OCI-LY7 (cell line): ENCODE data around the gene MARCHF4. TPM values are rescaled to one million over a fixed set of nuclear protein-coding genes. Genes with fewer than 3 reads are reported as not detected.

Source experiments
- BruUV-seq: library from RNA; stranded (reverse); fragments of 400-500 nt; replicated peaks from 2 replicates; lab custom pipeline; 2021; lab: Mats Ljungman, UMichigan
- CTCF ChIA-PET: fragments of 300-600 bp; sonication (Branson Sonifier 250); formaldehyde crosslinking; loops from one replicate; lab custom pipeline; 2022; ENCODE audit warnings: antibody characterized with exemption; ENCODE audit not compliant: unreplicated experiment; lab: Charles Lee
- POLR2A ChIA-PET: fragments of 300-600 bp; sonication (Branson Sonifier 250); formaldehyde crosslinking; loops from one replicate; lab custom pipeline; 2022; ENCODE audit warnings: antibody characterized with exemption; lab: Charles Lee
- DNase-seq: peaks from one replicate; pipeline ENCODE4 v3.0.0-alpha.2; 2015; ENCODE audit warnings: low spot score
- H2AFZ ChIP-seq: fragments of 200-600 bp; sonication (generic), shearing (Covaris generic); 2 replicates; pipeline ENCODE4 v1.6.1; 2014; ENCODE audit warnings: mild to moderate bottlenecking, antibody characterized with exemption, low read length, moderate library complexity
- H3K27ac ChIP-seq: fragments of 200-600 bp; sonication (generic); 2 replicates; pipeline ENCODE4 v1.5.1; 2014; ENCODE audit warnings: mixed run types, low read depth, mild to moderate bottlenecking, moderate library complexity, low read length, inconsistent platforms; ENCODE audit not compliant: poor library complexity, severe bottlenecking
- H3K36me3 ChIP-seq: fragments of 200-600 bp; sonication (generic); 2 replicates; pipeline ENCODE4 v1.6.1; 2014; ENCODE audit warnings: mild to moderate bottlenecking, antibody characterized with exemption, low read length, moderate library complexity, mixed read lengths; ENCODE audit not compliant: insufficient read depth
- H3K4me1 ChIP-seq: fragments of 200-600 bp; sonication (generic); 2 replicates; pipeline ENCODE4 v1.5.1; 2014; ENCODE audit warnings: mild to moderate bottlenecking, low read length; ENCODE audit not compliant: insufficient read depth, poor library complexity, severe bottlenecking
- H3K4me2 ChIP-seq: fragments of 200-600 bp; sonication (generic); 2 replicates; pipeline ENCODE4 v1.6.1; 2014; ENCODE audit warnings: mild to moderate bottlenecking, low read length
- H3K4me3 ChIP-seq: fragments of 200-600 bp; sonication (generic); 2 replicates; pipeline ENCODE4 v1.5.1; 2014; ENCODE audit warnings: mild to moderate bottlenecking, low read depth, low read length; ENCODE audit not compliant: poor library complexity, severe bottlenecking
- H3K79me2 ChIP-seq: fragments of 200-600 bp; sonication (generic); 2 replicates; pipeline ENCODE4 v1.6.1; 2016; ENCODE audit warnings: low read depth, mild to moderate bottlenecking, low read length, moderate library complexity, mixed read lengths; ENCODE audit not compliant: insufficient read depth
- H3K9me2 ChIP-seq: fragments of 200-600 bp; sonication (generic); 2 replicates; pipeline ENCODE4 v1.6.1; 2016; ENCODE audit warnings: mild to moderate bottlenecking, low read length, mixed read lengths; ENCODE audit not compliant: insufficient read depth
- H3K9me3 ChIP-seq: fragments of 200-600 bp; sonication (generic); 2 replicates; pipeline ENCODE4 v1.6.1; 2014; ENCODE audit warnings: mild to moderate bottlenecking, mixed run types, low read length, mixed read lengths
- H4K20me1 ChIP-seq: fragments of 200-600 bp; sonication (generic); 2 replicates; pipeline ENCODE4 v1.6.1; 2014; ENCODE audit warnings: mild to moderate bottlenecking, antibody characterized with exemption, low read length, moderate library complexity, mixed read lengths; ENCODE audit not compliant: insufficient read depth
- EZH2phosphoT487 ChIP-seq: fragments of 200-600 bp; sonication (generic); IDR thresholded peaks from 2 replicates; pipeline ENCODE4 v1.6.1; 2018; ENCODE audit warnings: low read depth, borderline replicate concordance, mild to moderate bottlenecking, mixed run types, antibody characterized with exemption, low read length, moderate library complexity, mixed read lengths
- intact Hi-C: fragments of 100-400 bp; cut with micrococcal nuclease; formaldehyde crosslinking; loops from one replicate; pipeline ENCODE4 v1.10.0; 2022; ENCODE audit not compliant: unreplicated experiment
- total RNA-seq, 2 experiments: library from RNA; depleted of rRNA in 1 of 2; stranded (reverse); fragments of >200 nt in 1 of 2; shearing (Covaris generic) in 1 of 2; gene quantifications; 2 replicates each; pipeline ENCODE4 v1.2.3, GENCODE V29; 2014 to 2022
- TF ChIP-seq, protein P1 (sequence below): fragments of 200-600 bp; sonication (generic); conservative IDR thresholded peaks from 2 replicates; pipeline ENCODE4 v1.5.1; 2014; ENCODE audit warnings: mild to moderate bottlenecking, antibody characterized with exemption, low read length, moderate library complexity, mixed read lengths

The MARCHF4 gene
- total RNA-seq, 2 experiments from 2014 or later: not detected

GRCh38 chr2:216379977-216380376, 7.7 kb upstream of the MARCHF4 start:
- Histone ChIP-seq H4K20me1 (no peaks in the 10 kb centered on the region), H3K79me2 (no peaks in the 10 kb centered on the region), H3K36me3 (no peaks in the 10 kb centered on the region), H3K27ac (no peak overlapping the region), H2AFZ (no peak overlapping the region), H3K4me1 (no peaks in the 10 kb centered on the region), H3K9me3 (no peaks in the 10 kb centered on the region), H3K9me2 (no peaks in the 10 kb centered on the region), H3K4me2 (no peak overlapping the region), H3K4me3 (no peak overlapping the region)
- TF ChIP-seq EZH2phosphoT487: no peak
- TF ChIP-seq, protein P1, sequence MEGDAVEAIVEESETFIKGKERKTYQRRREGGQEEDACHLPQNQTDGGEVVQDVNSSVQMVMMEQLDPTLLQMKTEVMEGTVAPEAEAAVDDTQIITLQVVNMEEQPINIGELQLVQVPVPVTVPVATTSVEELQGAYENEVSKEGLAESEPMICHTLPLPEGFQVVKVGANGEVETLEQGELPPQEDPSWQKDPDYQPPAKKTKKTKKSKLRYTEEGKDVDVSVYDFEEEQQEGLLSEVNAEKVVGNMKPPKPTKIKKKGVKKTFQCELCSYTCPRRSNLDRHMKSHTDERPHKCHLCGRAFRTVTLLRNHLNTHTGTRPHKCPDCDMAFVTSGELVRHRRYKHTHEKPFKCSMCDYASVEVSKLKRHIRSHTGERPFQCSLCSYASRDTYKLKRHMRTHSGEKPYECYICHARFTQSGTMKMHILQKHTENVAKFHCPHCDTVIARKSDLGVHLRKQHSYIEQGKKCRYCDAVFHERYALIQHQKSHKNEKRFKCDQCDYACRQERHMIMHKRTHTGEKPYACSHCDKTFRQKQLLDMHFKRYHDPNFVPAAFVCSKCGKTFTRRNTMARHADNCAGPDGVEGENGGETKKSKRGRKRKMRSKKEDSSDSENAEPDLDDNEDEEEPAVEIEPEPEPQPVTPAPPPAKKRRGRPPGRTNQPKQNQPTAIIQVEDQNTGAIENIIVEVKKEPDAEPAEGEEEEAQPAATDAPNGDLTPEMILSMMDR: no peak
- ChIA-PET POLR2A (no interaction called here), CTCF (no interaction called here)
- intact Hi-C loops: no loop called here
- no TSS peak for BruUV-seq
- DNase-seq: no peak

GRCh38 chr2:216375286-216375685, 3.0 kb upstream of the MARCHF4 start:
- Histone ChIP-seq H3K79me2 (no peaks in the 10 kb centered on the region), H3K4me2 (no peak overlapping the region), H4K20me1 (no peaks in the 10 kb centered on the region), H3K27ac (no peak overlapping the region), H2AFZ (no peak overlapping the region), H3K9me2 (no peaks in the 10 kb centered on the region), H3K9me3 (no peaks in the 10 kb centered on the region), H3K4me3 (no peak overlapping the region), H3K4me1 (no peaks in the 10 kb centered on the region), H3K36me3 (no peaks in the 10 kb centered on the region)
- BruUV-seq: no TSS peak
- CTCF ChIA-PET: no interaction called here
- intact Hi-C loops: no loop called here
- no peak for DNase-seq
- POLR2A ChIA-PET: interaction anchor here (0.7 kb wide), 1 partner anchor 69 kb away, joined by 4 read pairs; no protein-coding TSS in a partner anchor
- TF ChIP-seq EZH2phosphoT487: no peak
- TF ChIP-seq, protein P1: no peak

GRCh38 chr2:216373896-216374295, 1.6 kb upstream of the MARCHF4 start:
- no peak overlapping the region for H2AFZ ChIP-seq
- no TSS peak for BruUV-seq
- intact Hi-C loops: no loop called here
- no peaks in the 10 kb centered on the region for H3K4me1 ChIP-seq
- H3K9me3 ChIP-seq: no peaks in the 10 kb centered on the region
- H3K36me3 ChIP-seq: no peaks in the 10 kb centered on the region
- H4K20me1 ChIP-seq: no peaks in the 10 kb centered on the region
- no peak for DNase-seq
- H3K27ac ChIP-seq: no peak overlapping the region
- H3K4me3 ChIP-seq: no peak overlapping the region
- no peaks in the 10 kb centered on the region for H3K9me2 ChIP-seq
- no peak overlapping the region for H3K4me2 ChIP-seq
- ChIA-PET POLR2A (interaction anchor here (0.6 to 0.9 kb wide), 2 partner anchors 9 to 1482 kb away, joined by 3 to 4 read pairs; no protein-coding TSS in a partner anchor), CTCF (no interaction called here)
- no peaks in the 10 kb centered on the region for H3K79me2 ChIP-seq
- no peak for TF ChIP-seq EZH2phosphoT487
- TF ChIP-seq, protein P1: no peak
